ENCODE results near the gene IST1. TPM values are rescaled to one million over a fixed set of nuclear protein-coding genes. Genes with fewer than 3 reads are reported as not detected.

The IST1 gene
- total RNA-seq, 1 experiment from 2014 or later, result 206 TPM

GRCh38 chr16:71961066-71962039, 66.0 kb downstream of the IST1 start:
- ChIA-PET CTCF (interaction anchor here (0.5 to 1.1 kb wide), 12 partner anchors 53 to 461 kb away, joined by 3 to 7 read pairs (median 5); partner anchors contain the start of genes DHX38 and TXNL4B), POLR2A (ENCODE audit: low non-redundant PET) (interaction anchor here (0.6 to 0.7 kb wide), 2 partner anchors 47 to 471 kb away, joined by 3 read pairs; no protein-coding TSS in a partner anchor)
- peaks cover 7% of the 10 kb centered on the region for H3K4me1 ChIP-seq (ENCODE audit: insufficient read depth, low read length, poor library complexity, severe bottlenecking)
- H3K9me3 ChIP-seq (ENCODE audit: low read depth, low read length, poor library complexity, severe bottlenecking), result no peaks in the 10 kb centered on the region
- no peaks in the 10 kb centered on the region for H3K27me3 ChIP-seq (replicated peaks; ENCODE audit: insufficient read depth, low read depth, low read length, poor library complexity)
- no peaks in the 10 kb centered on the region for H3K36me3 ChIP-seq (ENCODE audit: insufficient read depth, low read length, poor library complexity, severe bottlenecking)
- TF ChIP-seq EZH2 (IDR thresholded peaks at IDR 0.05; ENCODE audit: borderline replicate concordance, low read depth, low read length, poor library complexity, severe bottlenecking) (no peak), CTCF (conservative IDR thresholded peaks at IDR 0.05; ENCODE audit: low read depth, low read length) (peak; percentile 86)
- BruUV-seq (replicated peaks), result no TSS peak
- peak; percentile 92 for DNase-seq (ENCODE audit: low spot score)
- H3K4me3 ChIP-seq (ENCODE audit: low read depth, low read length, poor library complexity, severe bottlenecking), result no peak overlapping the region
- intact Hi-C loops (cut with micrococcal nuclease; ENCODE audit: unreplicated experiment), result loop anchor here (5.0 kb wide), 1 partner anchor 214 kb away; no protein-coding TSS in a partner anchor
- H3K27ac ChIP-seq (ENCODE audit: low read depth, low read length, poor library complexity, severe bottlenecking), result no peak overlapping the region

GRCh38 chr16:71963125-71963875, 68.0 kb downstream of the IST1 start:
- no peak overlapping the region for H3K27ac ChIP-seq (ENCODE audit: low read depth, low read length, poor library complexity, severe bottlenecking)
- no TSS peak for BruUV-seq (replicated peaks)
- DNase-seq (ENCODE audit: low spot score), result no peak
- intact Hi-C loops (cut with micrococcal nuclease; ENCODE audit: unreplicated experiment), result loop anchor here (5.0 kb wide), 1 partner anchor 216 kb away; no protein-coding TSS in a partner anchor
- no peaks in the 10 kb centered on the region for H3K36me3 ChIP-seq (ENCODE audit: insufficient read depth, low read length, poor library complexity, severe bottlenecking)
- TF ChIP-seq CTCF (conservative IDR thresholded peaks at IDR 0.05; ENCODE audit: low read depth, low read length) (no peak), EZH2 (IDR thresholded peaks at IDR 0.05; ENCODE audit: borderline replicate concordance, low read depth, low read length, poor library complexity, severe bottlenecking) (no peak)
- ChIA-PET POLR2A (ENCODE audit: low non-redundant PET) (no interaction called here), CTCF (no interaction called here)
- no peaks in the 10 kb centered on the region for H3K4me1 ChIP-seq (ENCODE audit: insufficient read depth, low read length, poor library complexity, severe bottlenecking)
- no peaks in the 10 kb centered on the region for H3K27me3 ChIP-seq (replicated peaks; ENCODE audit: insufficient read depth, low read depth, low read length, poor library complexity)
- no peak overlapping the region for H3K4me3 ChIP-seq (ENCODE audit: low read depth, low read length, poor library complexity, severe bottlenecking)
- H3K9me3 ChIP-seq (ENCODE audit: low read depth, low read length, poor library complexity, severe bottlenecking), result no peaks in the 10 kb centered on the region

GRCh38 chr16:71965223-71965622, 69.9 kb downstream of the IST1 start:
- H3K4me1 ChIP-seq (ENCODE audit: insufficient read depth, low read length, poor library complexity, severe bottlenecking), result no peaks in the 10 kb centered on the region
- ChIA-PET POLR2A (ENCODE audit: low non-redundant PET) (no interaction called here), CTCF (no interaction called here)
- no peaks in the 10 kb centered on the region for H3K27me3 ChIP-seq (replicated peaks; ENCODE audit: insufficient read depth, low read depth, low read length, poor library complexity)
- no peak for TF ChIP-seq CTCF (conservative IDR thresholded peaks at IDR 0.05; ENCODE audit: low read depth, low read length)
- TF ChIP-seq EZH2 (IDR thresholded peaks at IDR 0.05; ENCODE audit: borderline replicate concordance, low read depth, low read length, poor library complexity, severe bottlenecking), result no peak
- intact Hi-C loops (cut with micrococcal nuclease; ENCODE audit: unreplicated experiment), result no loop called here
- H3K36me3 ChIP-seq (ENCODE audit: insufficient read depth, low read length, poor library complexity, severe bottlenecking), result no peaks in the 10 kb centered on the region
- no peak for DNase-seq (ENCODE audit: low spot score)
- BruUV-seq (replicated peaks), result no TSS peak
- H3K27ac ChIP-seq (ENCODE audit: low read depth, low read length, poor library complexity, severe bottlenecking), result no peak overlapping the region
- H3K9me3 ChIP-seq (ENCODE audit: low read depth, low read length, poor library complexity, severe bottlenecking), result no peaks in the 10 kb centered on the region
- no peak overlapping the region for H3K4me3 ChIP-seq (ENCODE audit: low read depth, low read length, poor library complexity, severe bottlenecking)

Measured in A673 (cell line).